Spleen (tissue), 13 donors: ENCODE measurements around the gene MPND. TPM values are rescaled to one million over a fixed set of nuclear protein-coding genes. Genes with fewer than 3 reads are reported as not detected.

Experiments
- DNase-seq: peaks from one replicate; pipeline ENCODE4 v3.0.0-alpha.2; 2020
- H3K27ac ChIP-seq, 8 donors: fragments of 200-600 bp; sonication (generic) in 7 of 8; 1 replicate in 4 of 8; 2 replicates in 4 of 8; pipeline versions ENCODE4 v1.5.0 to v1.8.0; 2016 to 2021; ENCODE audit warnings: inconsistent platforms in 4 of 8, mild to moderate bottlenecking in 4 of 8, moderate library complexity in 1 of 8
- H3K27me3 ChIP-seq, 7 donors: fragments of 200-600 bp; sonication (generic) in 6 of 7; replicated peaks in 1 of 7; 1 replicate in 4 of 7; 2 replicates in 3 of 7; pipeline versions ENCODE4 v1.5.0 to v1.8.0; 2016 to 2021; ENCODE audit warnings: inconsistent platforms in 3 of 7, mild to moderate bottlenecking in 1 of 7
- H3K36me3 ChIP-seq, 6 donors: fragments of 200-600 bp; sonication (generic) in 5 of 6; 1 replicate in 4 of 6; 2 replicates in 2 of 6; pipeline versions ENCODE4 v1.5.0 to v1.8.0; 2016 to 2021; ENCODE audit warnings: inconsistent platforms in 2 of 6
- H3K4me1 ChIP-seq, 6 donors: fragments of 200-600 bp; sonication (generic) in 5 of 6; 1 replicate in 3 of 6; 2 replicates in 3 of 6; pipeline versions ENCODE4 v1.5.0 to v1.8.0; 2016 to 2021; ENCODE audit warnings: inconsistent platforms in 3 of 6
- H3K4me3 ChIP-seq, 8 donors: fragments of 200-600 bp; sonication (generic) in 7 of 8; 1 replicate in 4 of 8; 2 replicates in 4 of 8; pipeline versions ENCODE4 v1.5.0 to v1.8.0; 2016 to 2021; ENCODE audit warnings: inconsistent platforms in 4 of 8, mild to moderate bottlenecking in 4 of 8, moderate library complexity in 2 of 8
- H3K9me3 ChIP-seq, 8 donors: fragments of 200-600 bp; sonication (generic) in 7 of 8; 1 replicate in 4 of 8; 2 replicates in 4 of 8; pipeline versions ENCODE4 v1.5.0 to v1.8.0; 2016 to 2021; ENCODE audit warnings: inconsistent platforms in 4 of 8
- CTCF ChIP-seq, 11 experiments: fragments of 200-600 bp in 7 of 11; fragments of 450-650 bp in 4 of 11; sonication (generic) in 4 of 11; IDR thresholded peaks in 8 of 11; conservative IDR thresholded peaks in 3 of 11; 1 replicate in 7 of 11; 2 replicates in 4 of 11; pipeline versions ENCODE4 v1.4.0 to v1.8.0; 2016 to 2021; ENCODE audit warnings: antibody characterized with exemption in 11 of 11, inconsistent platforms in 4 of 11, mild to moderate bottlenecking in 1 of 11
- POLR2A ChIP-seq, 3 donors: fragments of 450-650 bp; IDR thresholded peaks; one replicate each; pipeline ENCODE4 v1.5.1; 2017; ENCODE audit warnings: antibody characterized with exemption in 3 of 3, mild to moderate bottlenecking in 1 of 3
- POLR2AphosphoS5 ChIP-seq, 3 donors: sonication (generic); formaldehyde crosslinking; IDR thresholded peaks; one replicate each; pipeline ENCODE4 v1.5.1; 2017; ENCODE audit warnings: antibody characterized with exemption in 3 of 3
- WGBS, 5 donors: extraction: QIAGEN DNeasy Blood & Tissue Kit in 3 of 5; methylation state at CpG; one replicate each; pipeline versions ENCODE4 v1.1.5 to v1.1.7; 2013 to 2018; 5-methylcytosine and 5-hydroxymethylcytosine counted together
- intact Hi-C: fragments of 100-400 bp; cut with DNase I; formaldehyde crosslinking; loops from one replicate; pipeline ENCODE4 v1.15.0; 2023; ENCODE audit warnings: low total_unique reads
- long read RNA-seq, 2 donors: transcript quantifications; one replicate each; lab custom pipeline, GENCODE V29; 2026
- polyA plus RNA-seq, 3 donors: library from polyadenylated mRNA; stranded (reverse); fragments of 200-250 nt; gene quantifications; one replicate each; pipeline ENCODE4 v1.2.1, GENCODE V29; 2013
- total RNA-seq, 7 donors: library from RNA; depleted of rRNA in 3 of 7; stranded (reverse); fragments of >200 nt in 3 of 7; fragmentation: NEBNext Ultra II Directional in 4 of 7; extraction: Animal tissue kit (Norgen Biotek cat#: 25700) in 4 of 7; gene quantifications; one replicate each; pipeline versions ENCODE4 v1.1.0 to v1.2.1, GENCODE V29; 2016 to 2021
- donor health status: healthy with polysubstance abuse.
- donor health status: DM: no; HTN: no; CAD: no; lungs with moderate emphysema.
- donor health status: DM: no; HTN: no; CAD: no.
- donor health status: Bipolar disorder and iron deficiency.
- donor health status: healthy.
- donor health status: DM: no; HTN: no; CAD: no.
- donor health status: DM: yes; HTN: yes; CAD: no.

The MPND gene
- 10 to 100 TPM in 4 of 7 donors, 1 to 10 TPM in 3; 6.4 to 24.2 (median 13.8) TPM for total RNA-seq
- polyA plus RNA-seq, result 10 to 100 TPM; 17.1 to 24.0 (median 17.9) TPM
- long read RNA-seq, donor 1, partial matches to known transcripts, result 0 of 2 reads
- long read RNA-seq, donor 1, other reads (novel, unspliced or antisense), result 0 of 2 reads
- long read RNA-seq, donor 2, partial matches to known transcripts, result 0 of 3 reads
- long read RNA-seq, donor 2, other reads (novel, unspliced or antisense), result 0 of 3 reads

GRCh38 chr19:4343370-4344307 lies at the start of gene MPND:
TSS of gene MPND (plus strand) at chr19:4343562. CDS start at chr19:4343594, 32 bp downstream.
- H3K27ac ChIP-seq, result peak within 1 kb of the TSS; percentile 69 to 95 (median 90)
- intact Hi-C loops, result no loop called here
- peaks cover 0 to 50% (median 0%) of the 10 kb centered on the region in 7 donors for H3K27me3 ChIP-seq
- DNase-seq, result peak; percentile 99
- TF ChIP-seq POLR2AphosphoS5 (IDR thresholded peaks at IDR 0.05) (peak; percentile 73 to 84 (median 83)), POLR2A (IDR thresholded peaks at IDR 0.05) (no peak)
- WGBS, 5 donors, result 5 to 16% (median 9%) methylated on average over 34 to 101 of the region's 101 CpGs
- H3K36me3 ChIP-seq, result peaks cover 0 to 18% (median 0%) of the 10 kb centered on the region in 6 donors
- peaks cover 10 to 63% (median 31%) of the 10 kb centered on the region in 6 donors for H3K4me1 ChIP-seq
- no peaks in the 10 kb centered on the region for H3K9me3 ChIP-seq
- peak within 1 kb of the TSS; percentile 45 to 82 (median 66) for H3K4me3 ChIP-seq

GRCh38 chr19:4294389-4294788 lies 49.0 kb upstream of the MPND start:
- 56 to 91% (median 72%) methylated on average over 10 of the region's 10 CpGs for WGBS, 5 donors
- no peaks in the 10 kb centered on the region for H3K4me1 ChIP-seq
- no peak overlapping the region for H3K4me3 ChIP-seq
- peaks cover 0 to 57% (median 5%) of the 10 kb centered on the region in 7 donors for H3K27me3 ChIP-seq
- no peaks in the 10 kb centered on the region for H3K9me3 ChIP-seq
- H3K36me3 ChIP-seq, result no peaks in the 10 kb centered on the region
- TF ChIP-seq POLR2A (IDR thresholded peaks at IDR 0.05), result no peak
- no peak for TF ChIP-seq CTCF (IDR thresholded peaks at IDR 0.05 in 8 of 11, conservative IDR thresholded peaks at IDR 0.05 in 3 of 11)
- TF ChIP-seq POLR2AphosphoS5 (IDR thresholded peaks at IDR 0.05), result no peak
- H3K27ac ChIP-seq, result no peak overlapping the region
- no peak for DNase-seq
- intact Hi-C loops, result no loop called here

GRCh38 chr19:4295972-4296771 lies 47.2 kb upstream of the MPND start:
- H3K4me3 ChIP-seq, result no peak overlapping the region
- no peak overlapping the region for H3K27ac ChIP-seq
- H3K27me3 ChIP-seq, result peaks cover 0 to 45% (median 0%) of the 10 kb centered on the region in 7 donors
- H3K9me3 ChIP-seq, result no peaks in the 10 kb centered on the region
- DNase-seq, result no peak
- intact Hi-C loops, result no loop called here
- no peaks in the 10 kb centered on the region for H3K36me3 ChIP-seq
- 48 to 66% (median 56%) methylated on average over 14 of the region's 14 CpGs for WGBS, 5 donors
- H3K4me1 ChIP-seq, result no peaks in the 10 kb centered on the region
- TF ChIP-seq POLR2A (IDR thresholded peaks at IDR 0.05), result no peak
- TF ChIP-seq POLR2AphosphoS5 (IDR thresholded peaks at IDR 0.05), result no peak
- no peak for TF ChIP-seq CTCF (IDR thresholded peaks at IDR 0.05 in 8 of 11, conservative IDR thresholded peaks at IDR 0.05 in 3 of 11)
